Endothelial cell of umbilical vein (primary cell): ENCODE measurements around the gene HNRNPLL. TPM values are rescaled to one million over a fixed set of nuclear protein-coding genes. Genes with fewer than 3 reads are reported as not detected.

ENCODE experiments used
- BruUV-seq: library from RNA; stranded (reverse); fragments of 400-500 nt; replicated peaks from 2 replicates; lab custom pipeline; 2021; lab: Mats Ljungman, UMichigan
- CTCF ChIA-PET: fragments of 300-600, 350-600 bp; sonication (Branson Sonifier 250); formaldehyde crosslinking; loops from one replicate; lab custom pipeline; 2021; ENCODE audit warnings: antibody characterized with exemption, inconsistent platforms; lab: Charles Lee
- POLR2A ChIA-PET: fragments of 300-600, 350-600 bp; sonication (Branson Sonifier 250); formaldehyde crosslinking; loops from one replicate; lab custom pipeline; 2021; ENCODE audit warnings: antibody characterized with exemption, inconsistent platforms; lab: Charles Lee
- DNase-seq: peaks from one replicate; pipeline ENCODE4 v3.0.0-alpha.2; 2011; ENCODE audit warnings: low read depth, low spot score
- FAIRE-seq: peaks from 2 replicates; lab custom pipeline; 2011; peaks lifted over from hg19 to GRCh38; lab: Jason Lieb, UNC
- H2AFZ ChIP-seq: 2 replicates; pipeline ENCODE4 v1.6.0; 2012; ENCODE audit warnings: low read depth, low read length, control low read depth, inconsistent platforms
- H3K27ac ChIP-seq: 2 replicates; pipeline ENCODE4 v1.5.1; 2011; ENCODE audit warnings: low read depth, mild to moderate bottlenecking, control low read depth, low read length, moderate library complexity; ENCODE audit not compliant: insufficient read depth
- H3K27me3 ChIP-seq, 2 experiments: 2 replicates each; pipeline versions ENCODE4 v1.6.0 to v1.6.1; 2011; ENCODE audit warnings: low read length in 2 of 2, mixed read lengths in 1 of 2; ENCODE audit not compliant: control insufficient read depth in 2 of 2, insufficient read depth in 2 of 2
- H3K36me3 ChIP-seq, 2 experiments: 2 replicates in 1 of 2; 3 replicates in 1 of 2; pipeline ENCODE4 v1.5.1; 2011; ENCODE audit warnings: low read length in 2 of 2, mild to moderate bottlenecking in 1 of 2, moderate library complexity in 1 of 2; ENCODE audit not compliant: control insufficient read depth in 2 of 2, insufficient read depth in 2 of 2; ENCODE audit errors: extremely low read depth in 1 of 2
- H3K4me1 ChIP-seq: 3 replicates; pipeline ENCODE4 v1.5.1; 2011; ENCODE audit warnings: mild to moderate bottlenecking, low read length; ENCODE audit not compliant: control insufficient read depth, insufficient read depth; ENCODE audit errors: extremely low read depth
- H3K4me2 ChIP-seq: 2 replicates; pipeline ENCODE4 v1.6.1; 2011; ENCODE audit warnings: low read length, control low read depth, mixed read lengths; ENCODE audit not compliant: insufficient read depth
- H3K4me3 ChIP-seq, 3 experiments: fragments of 200-600 bp in 1 of 3; sonication (generic), shearing (Covaris generic) in 1 of 3; replicated peaks in 1 of 3; 2 replicates each; pipeline ENCODE4 v1.5.1; 2011 to 2016; ENCODE audit warnings: control low read depth in 3 of 3, low read length in 3 of 3, mild to moderate bottlenecking in 2 of 3, inconsistent platforms in 1 of 3, low read depth in 1 of 3, moderate library complexity in 1 of 3; ENCODE audit not compliant: insufficient read depth in 1 of 3
- H3K79me2 ChIP-seq: 2 replicates; pipeline ENCODE4 v1.6.0; 2012; ENCODE audit warnings: low read length, inconsistent platforms; ENCODE audit not compliant: control insufficient read depth, insufficient read depth
- H3K9ac ChIP-seq: replicated peaks from 2 replicates; pipeline ENCODE3; 2011; ENCODE audit warnings: low read length, control low read depth; ENCODE audit not compliant: insufficient read depth; ENCODE audit errors: extremely low read depth
- H3K9me1 ChIP-seq: replicated peaks from 3 replicates; pipeline ENCODE4 v1.6.0; 2011; ENCODE audit warnings: mild to moderate bottlenecking, low read length; ENCODE audit not compliant: control insufficient read depth, insufficient read depth; ENCODE audit errors: extremely low read depth
- H3K9me3 ChIP-seq: replicated peaks from 2 replicates; pipeline ENCODE4 v1.5.1; 2012; ENCODE audit warnings: low read length, inconsistent platforms; ENCODE audit not compliant: control insufficient read depth, insufficient read depth
- H4K20me1 ChIP-seq: replicated peaks from 2 replicates; pipeline ENCODE3; 2011; ENCODE audit warnings: mild to moderate bottlenecking, low read length; ENCODE audit not compliant: control insufficient read depth, insufficient read depth; ENCODE audit errors: extremely low read depth
- EZH2 ChIP-seq: IDR thresholded peaks from 2 replicates; pipeline ENCODE4 v1.6.1; 2012; ENCODE audit warnings: borderline replicate concordance, low read depth, mild to moderate bottlenecking, moderate library complexity, low read length, inconsistent platforms; ENCODE audit not compliant: severe bottlenecking
- FOS ChIP-seq: IDR thresholded peaks from 2 replicates; pipeline ENCODE4 v1.6.1; 2011; ENCODE audit warnings: mild to moderate bottlenecking, low read length, moderate library complexity, borderline replicate concordance; ENCODE audit not compliant: insufficient read depth
- GATA2 ChIP-seq: IDR thresholded peaks from 2 replicates; pipeline ENCODE4 v1.7.0; 2011; ENCODE audit warnings: low read depth, mild to moderate bottlenecking, moderate library complexity, mixed read lengths, low read length; ENCODE audit not compliant: insufficient read length, insufficient read depth
- JUN ChIP-seq: IDR thresholded peaks from 2 replicates; pipeline ENCODE4 v1.6.1; 2011; ENCODE audit warnings: borderline replicate concordance, low read depth; ENCODE audit not compliant: insufficient read length, insufficient read depth
- MYC ChIP-seq: IDR thresholded peaks from one replicate; pipeline ENCODE4 v1.6.1; 2011; ENCODE audit warnings: mild to moderate bottlenecking, low read depth, low read length
- POLR2A ChIP-seq: IDR thresholded peaks from 2 replicates; pipeline ENCODE4 v1.6.1; 2012; ENCODE audit warnings: low read depth, mild to moderate bottlenecking, control low read depth, low read length
- POLR2AphosphoS5 ChIP-seq: IDR thresholded peaks from 2 replicates; pipeline ENCODE4 v1.6.1; 2012; ENCODE audit warnings: low read depth, mild to moderate bottlenecking, control low read depth, low read length, moderate library complexity; ENCODE audit not compliant: insufficient read depth
- dilution Hi-C: fragments of 300-500 bp; cut with MboI; formaldehyde crosslinking; loops from one replicate; pipeline ENCODE4 v1.15.0; 2019; ENCODE audit warnings: low sequenced_read_pairs; ENCODE audit not compliant: extremely low pct_ligation_motif_present
- intact Hi-C: fragments of 100-400 bp; cut with micrococcal nuclease; formaldehyde crosslinking; loops from one replicate; pipeline ENCODE4 v1.10.0; 2022
- polyA plus RNA-seq, 4 experiments: library from polyadenylated mRNA; depleted of rRNA in 3 of 4; stranded (reverse) in 3 of 4; unstranded in 1 of 4; fragments of >200 nt; gene quantifications; 2 replicates each; pipeline versions ENCODE4 v1.2.1 to v1.2.3, GENCODE V29; 2011 to 2012; ENCODE audit warnings: missing spikeins in 1 of 4
- total RNA-seq: library from RNA; stranded (reverse); gene quantifications from 2 replicates; pipeline ENCODE4 v1.2.3, GENCODE V29; 2021
- TF ChIP-seq, protein P1 (sequence below), 2 donors: IDR thresholded peaks; 1 replicate in 1 of 2; 2 replicates in 1 of 2; pipeline ENCODE4 v1.5.1; 2011; ENCODE audit warnings: low read length in 2 of 2, mild to moderate bottlenecking in 2 of 2, moderate library complexity in 2 of 2, control low read depth in 1 of 2, inconsistent platforms in 1 of 2, low read depth in 1 of 2; ENCODE audit not compliant: insufficient read depth in 1 of 2; ENCODE audit errors: extremely low read depth in 1 of 2
- TF ChIP-seq, protein P2 (sequence below): IDR thresholded peaks from 2 replicates; pipeline ENCODE4 v1.6.1; 2011; ENCODE audit not compliant: insufficient read depth, insufficient read length

HNRNPLL gene
- total and polyA plus RNA-seq, 2 donors (not counting 3 experiments of a cell fraction or from before 2014, with no cell fraction given): 19.8 to 56.2 TPM

DNA sequence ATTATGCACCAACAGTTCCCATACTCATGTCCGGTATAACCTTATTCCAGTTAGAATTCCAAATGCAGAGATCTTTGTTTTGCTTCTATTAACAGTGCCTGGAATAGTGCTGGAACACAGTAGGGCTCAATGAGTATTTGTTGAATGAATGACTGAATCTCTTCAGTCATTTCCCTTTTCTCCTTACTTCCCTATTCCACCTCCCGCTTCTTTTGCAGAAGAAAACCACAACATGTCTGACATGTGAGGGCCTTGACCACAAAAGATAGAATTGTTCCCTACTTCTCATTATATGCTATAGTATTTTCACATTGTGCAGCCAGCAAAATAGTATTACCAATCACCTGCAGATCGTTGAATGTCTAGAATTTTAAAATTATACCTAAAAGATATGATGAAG lies 19.5 kb upstream of the HNRNPLL start:
- DNase-seq (no peak), FAIRE-seq (no peak)
- H3K27me3 ChIP-seq: peaks cover 2 to 6% of the 10 kb centered on the region in 2 experiments
- dilution Hi-C loops: no loop called here
- H3K4me2 ChIP-seq: no peak overlapping the region
- no peaks in the 10 kb centered on the region for H3K9me3 ChIP-seq
- POLR2A ChIA-PET: no interaction called here
- BruUV-seq: no TSS peak
- H3K9ac ChIP-seq: no peak overlapping the region
- H3K9me1 ChIP-seq: no peaks in the 10 kb centered on the region
- H4K20me1 ChIP-seq: no peaks in the 10 kb centered on the region
- intact Hi-C loops: no loop called here
- H2AFZ ChIP-seq: no peak overlapping the region
- CTCF ChIA-PET: no interaction called here
- no peak overlapping the region for H3K27ac ChIP-seq
- no peak for TF ChIP-seq POLR2AphosphoS5
- TF ChIP-seq MYC: no peak
- TF ChIP-seq, protein P1, sequence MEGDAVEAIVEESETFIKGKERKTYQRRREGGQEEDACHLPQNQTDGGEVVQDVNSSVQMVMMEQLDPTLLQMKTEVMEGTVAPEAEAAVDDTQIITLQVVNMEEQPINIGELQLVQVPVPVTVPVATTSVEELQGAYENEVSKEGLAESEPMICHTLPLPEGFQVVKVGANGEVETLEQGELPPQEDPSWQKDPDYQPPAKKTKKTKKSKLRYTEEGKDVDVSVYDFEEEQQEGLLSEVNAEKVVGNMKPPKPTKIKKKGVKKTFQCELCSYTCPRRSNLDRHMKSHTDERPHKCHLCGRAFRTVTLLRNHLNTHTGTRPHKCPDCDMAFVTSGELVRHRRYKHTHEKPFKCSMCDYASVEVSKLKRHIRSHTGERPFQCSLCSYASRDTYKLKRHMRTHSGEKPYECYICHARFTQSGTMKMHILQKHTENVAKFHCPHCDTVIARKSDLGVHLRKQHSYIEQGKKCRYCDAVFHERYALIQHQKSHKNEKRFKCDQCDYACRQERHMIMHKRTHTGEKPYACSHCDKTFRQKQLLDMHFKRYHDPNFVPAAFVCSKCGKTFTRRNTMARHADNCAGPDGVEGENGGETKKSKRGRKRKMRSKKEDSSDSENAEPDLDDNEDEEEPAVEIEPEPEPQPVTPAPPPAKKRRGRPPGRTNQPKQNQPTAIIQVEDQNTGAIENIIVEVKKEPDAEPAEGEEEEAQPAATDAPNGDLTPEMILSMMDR (IDR thresholded peaks at IDR 0.05; ENCODE audit: extremely low read depth in 1 of 2, insufficient read depth in 1 of 2, low read depth in 1 of 2, low read length in 2 of 2): no peak
- no peak for TF ChIP-seq JUN
- TF ChIP-seq GATA2: no peak
- no peak for TF ChIP-seq POLR2A
- no peak for TF ChIP-seq EZH2
- no peak for TF ChIP-seq FOS
- TF ChIP-seq, protein P2, sequence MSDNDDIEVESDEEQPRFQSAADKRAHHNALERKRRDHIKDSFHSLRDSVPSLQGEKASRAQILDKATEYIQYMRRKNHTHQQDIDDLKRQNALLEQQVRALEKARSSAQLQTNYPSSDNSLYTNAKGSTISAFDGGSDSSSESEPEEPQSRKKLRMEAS: no peak
- H3K4me1 ChIP-seq: no peaks in the 10 kb centered on the region
- no peak overlapping the region for H3K4me3 ChIP-seq
- H3K36me3 ChIP-seq: no peaks in the 10 kb centered on the region
- H3K79me2 ChIP-seq: no peaks in the 10 kb centered on the region
